Endothelial cell of umbilical vein (primary cell): ENCODE results near the gene CLOCK. TPM values are rescaled to one million over a fixed set of nuclear protein-coding genes. Genes with fewer than 3 reads are reported as not detected.

Experiments
- BruUV-seq: library from RNA; stranded (reverse); fragments of 400-500 nt; replicated peaks from 2 replicates; lab custom pipeline; 2021; lab: Mats Ljungman, UMichigan
- CTCF ChIA-PET: fragments of 300-600, 350-600 bp; sonication (Branson Sonifier 250); formaldehyde crosslinking; loops from one replicate; lab custom pipeline; 2021; ENCODE audit warnings: antibody characterized with exemption, inconsistent platforms; lab: Charles Lee
- POLR2A ChIA-PET: fragments of 300-600, 350-600 bp; sonication (Branson Sonifier 250); formaldehyde crosslinking; loops from one replicate; lab custom pipeline; 2021; ENCODE audit warnings: antibody characterized with exemption, inconsistent platforms; lab: Charles Lee
- DNase-seq: peaks from one replicate; pipeline ENCODE4 v3.0.0-alpha.2; 2011; ENCODE audit warnings: low read depth, low spot score
- FAIRE-seq: peaks from 2 replicates; lab custom pipeline; 2011; peaks lifted over from hg19 to GRCh38; lab: Jason Lieb, UNC
- H2AFZ ChIP-seq: 2 replicates; pipeline ENCODE4 v1.6.0; 2012; ENCODE audit warnings: low read depth, low read length, control low read depth, inconsistent platforms
- H3K27ac ChIP-seq: 2 replicates; pipeline ENCODE4 v1.5.1; 2011; ENCODE audit warnings: low read depth, mild to moderate bottlenecking, control low read depth, low read length, moderate library complexity; ENCODE audit not compliant: insufficient read depth
- H3K27me3 ChIP-seq, 2 experiments: 2 replicates each; pipeline versions ENCODE4 v1.6.0 to v1.6.1; 2011; ENCODE audit warnings: low read length in 2 of 2, mixed read lengths in 1 of 2; ENCODE audit not compliant: control insufficient read depth in 2 of 2, insufficient read depth in 2 of 2
- H3K36me3 ChIP-seq, 2 experiments: 2 replicates in 1 of 2; 3 replicates in 1 of 2; pipeline ENCODE4 v1.5.1; 2011; ENCODE audit warnings: low read length in 2 of 2, mild to moderate bottlenecking in 1 of 2, moderate library complexity in 1 of 2; ENCODE audit not compliant: control insufficient read depth in 2 of 2, insufficient read depth in 2 of 2; ENCODE audit errors: extremely low read depth in 1 of 2
- H3K4me1 ChIP-seq: 3 replicates; pipeline ENCODE4 v1.5.1; 2011; ENCODE audit warnings: mild to moderate bottlenecking, low read length; ENCODE audit not compliant: control insufficient read depth, insufficient read depth; ENCODE audit errors: extremely low read depth
- H3K4me2 ChIP-seq: 2 replicates; pipeline ENCODE4 v1.6.1; 2011; ENCODE audit warnings: low read length, control low read depth, mixed read lengths; ENCODE audit not compliant: insufficient read depth
- H3K4me3 ChIP-seq, 3 experiments: fragments of 200-600 bp in 1 of 3; sonication (generic), shearing (Covaris generic) in 1 of 3; replicated peaks in 1 of 3; 2 replicates each; pipeline ENCODE4 v1.5.1; 2011 to 2016; ENCODE audit warnings: control low read depth in 3 of 3, low read length in 3 of 3, mild to moderate bottlenecking in 2 of 3, inconsistent platforms in 1 of 3, low read depth in 1 of 3, moderate library complexity in 1 of 3; ENCODE audit not compliant: insufficient read depth in 1 of 3
- H3K79me2 ChIP-seq: 2 replicates; pipeline ENCODE4 v1.6.0; 2012; ENCODE audit warnings: low read length, inconsistent platforms; ENCODE audit not compliant: control insufficient read depth, insufficient read depth
- H3K9ac ChIP-seq: replicated peaks from 2 replicates; pipeline ENCODE3; 2011; ENCODE audit warnings: low read length, control low read depth; ENCODE audit not compliant: insufficient read depth; ENCODE audit errors: extremely low read depth
- H3K9me1 ChIP-seq: replicated peaks from 3 replicates; pipeline ENCODE4 v1.6.0; 2011; ENCODE audit warnings: mild to moderate bottlenecking, low read length; ENCODE audit not compliant: control insufficient read depth, insufficient read depth; ENCODE audit errors: extremely low read depth
- H3K9me3 ChIP-seq: replicated peaks from 2 replicates; pipeline ENCODE4 v1.5.1; 2012; ENCODE audit warnings: low read length, inconsistent platforms; ENCODE audit not compliant: control insufficient read depth, insufficient read depth
- H4K20me1 ChIP-seq: replicated peaks from 2 replicates; pipeline ENCODE3; 2011; ENCODE audit warnings: mild to moderate bottlenecking, low read length; ENCODE audit not compliant: control insufficient read depth, insufficient read depth; ENCODE audit errors: extremely low read depth
- EZH2 ChIP-seq: IDR thresholded peaks from 2 replicates; pipeline ENCODE4 v1.6.1; 2012; ENCODE audit warnings: borderline replicate concordance, low read depth, mild to moderate bottlenecking, moderate library complexity, low read length, inconsistent platforms; ENCODE audit not compliant: severe bottlenecking
- FOS ChIP-seq: IDR thresholded peaks from 2 replicates; pipeline ENCODE4 v1.6.1; 2011; ENCODE audit warnings: mild to moderate bottlenecking, low read length, moderate library complexity, borderline replicate concordance; ENCODE audit not compliant: insufficient read depth
- GATA2 ChIP-seq: IDR thresholded peaks from 2 replicates; pipeline ENCODE4 v1.7.0; 2011; ENCODE audit warnings: low read depth, mild to moderate bottlenecking, moderate library complexity, mixed read lengths, low read length; ENCODE audit not compliant: insufficient read length, insufficient read depth
- JUN ChIP-seq: IDR thresholded peaks from 2 replicates; pipeline ENCODE4 v1.6.1; 2011; ENCODE audit warnings: borderline replicate concordance, low read depth; ENCODE audit not compliant: insufficient read length, insufficient read depth
- MYC ChIP-seq: IDR thresholded peaks from one replicate; pipeline ENCODE4 v1.6.1; 2011; ENCODE audit warnings: mild to moderate bottlenecking, low read depth, low read length
- POLR2A ChIP-seq: IDR thresholded peaks from 2 replicates; pipeline ENCODE4 v1.6.1; 2012; ENCODE audit warnings: low read depth, mild to moderate bottlenecking, control low read depth, low read length
- POLR2AphosphoS5 ChIP-seq: IDR thresholded peaks from 2 replicates; pipeline ENCODE4 v1.6.1; 2012; ENCODE audit warnings: low read depth, mild to moderate bottlenecking, control low read depth, low read length, moderate library complexity; ENCODE audit not compliant: insufficient read depth
- dilution Hi-C: fragments of 300-500 bp; cut with MboI; formaldehyde crosslinking; loops from one replicate; pipeline ENCODE4 v1.15.0; 2019; ENCODE audit warnings: low sequenced_read_pairs; ENCODE audit not compliant: extremely low pct_ligation_motif_present
- intact Hi-C: fragments of 100-400 bp; cut with micrococcal nuclease; formaldehyde crosslinking; loops from one replicate; pipeline ENCODE4 v1.10.0; 2022
- polyA plus RNA-seq, 4 experiments: library from polyadenylated mRNA; depleted of rRNA in 3 of 4; stranded (reverse) in 3 of 4; unstranded in 1 of 4; fragments of >200 nt; gene quantifications; 2 replicates each; pipeline versions ENCODE4 v1.2.1 to v1.2.3, GENCODE V29; 2011 to 2012; ENCODE audit warnings: missing spikeins in 1 of 4
- total RNA-seq: library from RNA; stranded (reverse); gene quantifications from 2 replicates; pipeline ENCODE4 v1.2.3, GENCODE V29; 2021
- TF ChIP-seq, protein P1 (sequence below), 2 donors: IDR thresholded peaks; 1 replicate in 1 of 2; 2 replicates in 1 of 2; pipeline ENCODE4 v1.5.1; 2011; ENCODE audit warnings: low read length in 2 of 2, mild to moderate bottlenecking in 2 of 2, moderate library complexity in 2 of 2, control low read depth in 1 of 2, inconsistent platforms in 1 of 2, low read depth in 1 of 2; ENCODE audit not compliant: insufficient read depth in 1 of 2; ENCODE audit errors: extremely low read depth in 1 of 2
- TF ChIP-seq, protein P2 (sequence below): IDR thresholded peaks from 2 replicates; pipeline ENCODE4 v1.6.1; 2011; ENCODE audit not compliant: insufficient read depth, insufficient read length

Gene CLOCK
- total and polyA plus RNA-seq, 2 donors (not counting 3 experiments of a cell fraction or from before 2014, with no cell fraction given), result 7.5 to 23.8 TPM

DNA sequence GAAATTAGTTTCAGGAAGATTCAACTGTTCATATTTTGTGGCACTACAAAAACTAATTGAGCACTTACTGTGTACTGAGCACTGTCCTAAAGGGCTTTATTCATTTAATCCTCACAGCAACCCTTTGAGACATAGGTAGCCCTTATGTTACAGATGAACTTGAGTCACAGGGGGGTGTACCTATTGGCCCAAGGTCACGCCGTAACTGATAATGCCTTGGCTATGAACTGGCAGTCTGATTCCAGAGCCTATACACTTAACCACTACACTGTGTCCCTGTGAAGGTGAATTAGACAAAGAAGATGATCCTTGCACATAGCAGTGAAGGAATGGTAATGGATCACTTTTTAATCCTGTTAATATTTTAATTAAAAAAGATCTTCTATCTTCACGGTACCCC is 138.9 kb downstream of the CLOCK start:
- ChIA-PET POLR2A (no interaction called here), CTCF (interaction anchor here (3.0 kb wide), 1 partner anchor 9 kb away, joined by 12 read pairs; no protein-coding TSS in a partner anchor)
- dilution Hi-C loops (no loop called here), intact Hi-C loops (no loop called here)
- Histone ChIP-seq H3K36me3 (peaks cover 9 to 22% of the 10 kb centered on the region in 2 experiments), H3K4me2 (no peak overlapping the region), H3K9ac (no peak overlapping the region), H3K27ac (no peak overlapping the region), H3K27me3 (no peaks in the 10 kb centered on the region), H3K9me3 (no peaks in the 10 kb centered on the region), H3K4me3 (no peak overlapping the region), H3K4me1 (no peaks in the 10 kb centered on the region), H2AFZ (no peak overlapping the region), H3K9me1 (no peaks in the 10 kb centered on the region), H3K79me2 (peaks cover 97% of the 10 kb centered on the region), H4K20me1 (peaks cover 22% of the 10 kb centered on the region)
- DNase-seq (no peak), FAIRE-seq (no peak)
- TF ChIP-seq, protein P1, sequence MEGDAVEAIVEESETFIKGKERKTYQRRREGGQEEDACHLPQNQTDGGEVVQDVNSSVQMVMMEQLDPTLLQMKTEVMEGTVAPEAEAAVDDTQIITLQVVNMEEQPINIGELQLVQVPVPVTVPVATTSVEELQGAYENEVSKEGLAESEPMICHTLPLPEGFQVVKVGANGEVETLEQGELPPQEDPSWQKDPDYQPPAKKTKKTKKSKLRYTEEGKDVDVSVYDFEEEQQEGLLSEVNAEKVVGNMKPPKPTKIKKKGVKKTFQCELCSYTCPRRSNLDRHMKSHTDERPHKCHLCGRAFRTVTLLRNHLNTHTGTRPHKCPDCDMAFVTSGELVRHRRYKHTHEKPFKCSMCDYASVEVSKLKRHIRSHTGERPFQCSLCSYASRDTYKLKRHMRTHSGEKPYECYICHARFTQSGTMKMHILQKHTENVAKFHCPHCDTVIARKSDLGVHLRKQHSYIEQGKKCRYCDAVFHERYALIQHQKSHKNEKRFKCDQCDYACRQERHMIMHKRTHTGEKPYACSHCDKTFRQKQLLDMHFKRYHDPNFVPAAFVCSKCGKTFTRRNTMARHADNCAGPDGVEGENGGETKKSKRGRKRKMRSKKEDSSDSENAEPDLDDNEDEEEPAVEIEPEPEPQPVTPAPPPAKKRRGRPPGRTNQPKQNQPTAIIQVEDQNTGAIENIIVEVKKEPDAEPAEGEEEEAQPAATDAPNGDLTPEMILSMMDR (IDR thresholded peaks at IDR 0.05; ENCODE audit: extremely low read depth in 1 of 2, insufficient read depth in 1 of 2, low read depth in 1 of 2, low read length in 2 of 2), result no peak
- TF ChIP-seq, protein P2, sequence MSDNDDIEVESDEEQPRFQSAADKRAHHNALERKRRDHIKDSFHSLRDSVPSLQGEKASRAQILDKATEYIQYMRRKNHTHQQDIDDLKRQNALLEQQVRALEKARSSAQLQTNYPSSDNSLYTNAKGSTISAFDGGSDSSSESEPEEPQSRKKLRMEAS, result no peak
- TF ChIP-seq EZH2 (no peak), FOS (no peak), GATA2 (no peak), POLR2AphosphoS5 (no peak), POLR2A (no peak), MYC (no peak), JUN (no peak)
- BruUV-seq, result no TSS peak
